ENCODE results near the gene SGMS1.

The SGMS1 gene

GRCh38 chr10:50286517-50286916 lies 337.2 kb downstream of the SGMS1 start:
- no peak overlapping the region for H3K4me2 ChIP-seq (ENCODE audit: low read length)
- no peaks in the 10 kb centered on the region for H3K36me3 ChIP-seq (ENCODE audit: insufficient read depth, low read length)
- no peaks in the 10 kb centered on the region for H3K79me2 ChIP-seq (ENCODE audit: insufficient read depth, low read length)
- no peaks in the 10 kb centered on the region for H4K20me1 ChIP-seq (ENCODE audit: insufficient read depth, low read length)
- H3K27ac ChIP-seq (ENCODE audit: low read depth, low read length, poor library complexity, severe bottlenecking) = no peak overlapping the region
- no peak overlapping the region for H3K4me3 ChIP-seq (ENCODE audit: low read depth, low read length, poor library complexity, severe bottlenecking)
- H3F3A ChIP-seq (ENCODE audit: insufficient read depth, low read length) = no peaks in the 10 kb centered on the region
- no peak for TF ChIP-seq CTCF (IDR thresholded peaks at IDR 0.05; ENCODE audit: low read length)
- no peak for TF ChIP-seq EZH2 (IDR thresholded peaks at IDR 0.05; ENCODE audit: borderline replicate concordance, low read length)
- H3K9me2 ChIP-seq (ENCODE audit: low read depth, low read length) = no peaks in the 10 kb centered on the region
- H3K27me3 ChIP-seq (ENCODE audit: insufficient read depth, low read length) = no peaks in the 10 kb centered on the region; the same call in 1 of the 2 replicates
- H3K4me1 ChIP-seq (ENCODE audit: insufficient read depth, low read length, severe bottlenecking) = no peaks in the 10 kb centered on the region
- no peaks in the 10 kb centered on the region for H3K9me3 ChIP-seq (ENCODE audit: low read length)
- no peak overlapping the region for H2AFZ ChIP-seq (ENCODE audit: low read length)
- H3K9ac ChIP-seq (ENCODE audit: low read length) = no peak overlapping the region

- Histone ChIP-seq H3K9me3 (ENCODE audit: low read length) (no peaks in the 10 kb centered on the region), H2AFZ (ENCODE audit: low read length) (no peak overlapping the region), H3K27ac (ENCODE audit: low read depth, low read length, poor library complexity, severe bottlenecking) (no peak overlapping the region), H3K4me3 (ENCODE audit: low read depth, low read length, poor library complexity, severe bottlenecking) (no peak overlapping the region), H3K4me2 (ENCODE audit: low read length) (no peak overlapping the region), H3K36me3 (ENCODE audit: insufficient read depth, low read length) (no peaks in the 10 kb centered on the region), H3K79me2 (ENCODE audit: insufficient read depth, low read length) (no peaks in the 10 kb centered on the region), H4K20me1 (ENCODE audit: insufficient read depth, low read length) (no peaks in the 10 kb centered on the region), H3K9me2 (ENCODE audit: low read depth, low read length) (no peaks in the 10 kb centered on the region), H3K4me1 (ENCODE audit: insufficient read depth, low read length, severe bottlenecking) (no peaks in the 10 kb centered on the region), H3F3A (ENCODE audit: insufficient read depth, low read length) (no peaks in the 10 kb centered on the region), H3K9ac (ENCODE audit: low read length) (no peak overlapping the region), H3K27me3 (ENCODE audit: insufficient read depth, low read length) (no peaks in the 10 kb centered on the region; the same call in 1 of the 2 replicates)
- TF ChIP-seq CTCF (IDR thresholded peaks at IDR 0.05; ENCODE audit: low read length) (no peak), EZH2 (IDR thresholded peaks at IDR 0.05; ENCODE audit: borderline replicate concordance, low read length) (no peak)
These were observed 341.7 kb downstream of the SGMS1 start for GRCh38 chr10:50281967-50282522.

GRCh38 chr10:50281210-50281966 lies 342.4 kb downstream of the SGMS1 start:
- Histone ChIP-seq H3K27me3 (ENCODE audit: insufficient read depth, low read length) (no peaks in the 10 kb centered on the region; the same call in 1 of the 2 replicates), H3K79me2 (ENCODE audit: insufficient read depth, low read length) (no peaks in the 10 kb centered on the region), H3K9me3 (ENCODE audit: low read length) (no peaks in the 10 kb centered on the region), H2AFZ (ENCODE audit: low read length) (no peak overlapping the region), H3K4me3 (ENCODE audit: low read depth, low read length, poor library complexity, severe bottlenecking) (no peak overlapping the region), H3K9ac (ENCODE audit: low read length) (no peak overlapping the region), H3K9me2 (ENCODE audit: low read depth, low read length) (no peaks in the 10 kb centered on the region), H3F3A (ENCODE audit: insufficient read depth, low read length) (no peaks in the 10 kb centered on the region), H3K36me3 (ENCODE audit: insufficient read depth, low read length) (no peaks in the 10 kb centered on the region), H3K4me2 (ENCODE audit: low read length) (no peak overlapping the region), H3K27ac (ENCODE audit: low read depth, low read length, poor library complexity, severe bottlenecking) (no peak overlapping the region), H3K4me1 (ENCODE audit: insufficient read depth, low read length, severe bottlenecking) (no peaks in the 10 kb centered on the region), H4K20me1 (ENCODE audit: insufficient read depth, low read length) (no peaks in the 10 kb centered on the region)
- TF ChIP-seq EZH2 (IDR thresholded peaks at IDR 0.05; ENCODE audit: borderline replicate concordance, low read length) (no peak), CTCF (IDR thresholded peaks at IDR 0.05; ENCODE audit: low read length) (no peak)

All from OCI-LY1 (cell line).